ENCODE measurements around the gene PTTG1IP.
"Not testable (repeated sequence)": the region's sequence is repeated elsewhere in the genome, so short reads cannot be mapped to it uniquely, and the experiment has no call there.

Gene PTTG1IP

GRCh38 chr21:44873356-44874239 is at the start of gene PTTG1IP:
PTTG1IP (minus strand) TSS chr21:44873690; CDS start chr21:44873616, 74 bp downstream.
- DNase-seq = peak; percentile 96

- no peak for DNase-seq
Observed at GRCh38 chr21:44921928-44922327, 48.4 kb upstream of the PTTG1IP start.

GRCh38 chr21:44920694-44921604 is 47.5 kb upstream of the PTTG1IP start, which contains the start of gene ITGB2:
ITGB2 (minus strand) TSS chr21:44920899; CDS start chr21:44910782, 10,117 bp downstream.
- no peak for DNase-seq

GRCh38 chr21:44919913-44920693 is 46.6 kb upstream of the PTTG1IP start:
- no peak for DNase-seq

- DNase-seq = no peak
Observed at GRCh38 chr21:44919111-44919912, 45.8 kb upstream of the PTTG1IP start.

GRCh38 chr21:44918581-44919033 is 45.1 kb upstream of the PTTG1IP start:
- no peak for DNase-seq

- no peak for DNase-seq
Observed at GRCh38 chr21:44918107-44918470, 44.6 kb upstream of the PTTG1IP start.

GRCh38 chr21:44917446-44918106 is 44.1 kb upstream of the PTTG1IP start:
- DNase-seq = no peak

GRCh38 chr21:44916965-44917364 is 43.5 kb upstream of the PTTG1IP start:
- no peak for DNase-seq

- DNase-seq = no peak
Observed at GRCh38 chr21:44914176-44914874, 40.8 kb upstream of the PTTG1IP start.

- no peak for DNase-seq
Observed at GRCh38 chr21:44913425-44914175, 40.1 kb upstream of the PTTG1IP start.

GRCh38 chr21:44912506-44913412 is 39.3 kb upstream of the PTTG1IP start:
- not testable (repeated sequence) for DNase-seq

- DNase-seq = no peak
Observed at GRCh38 chr21:44912158-44912473, 38.6 kb upstream of the PTTG1IP start.

GRCh38 chr21:44911384-44912157 is 38.1 kb upstream of the PTTG1IP start:
- no peak for DNase-seq

GRCh38 chr21:44911068-44911383 is 37.5 kb upstream of the PTTG1IP start:
- no peak for DNase-seq

- DNase-seq = no peak
Observed at GRCh38 chr21:44910229-44911067, 37.0 kb upstream of the PTTG1IP start.

GRCh38 chr21:44909719-44910118 is 36.2 kb upstream of the PTTG1IP start:
- DNase-seq = no peak
